GM23338 (cell line): ENCODE measurements around the gene COX17. TPM values are rescaled to one million over a fixed set of nuclear protein-coding genes. Genes with fewer than 3 reads are reported as not detected.

Experiments used
- ATAC-seq: fragments of 200-7000 bp; cut with Tn5 transposase; 3 replicates; pipeline ENCODE4 v1.9.1; 2020
- DNase-seq: peaks from one replicate; pipeline ENCODE4 v3.0.0-alpha.2; 2015; ENCODE audit warnings: low spot score
- H2AFZ ChIP-seq: fragments of 200-600 bp; sonication (generic); 2 replicates; pipeline ENCODE4 v1.8.0; 2016; ENCODE audit warnings: antibody characterized with exemption, mild to moderate bottlenecking, moderate library complexity
- H3F3A ChIP-seq: fragments of 200-600 bp; sonication (generic); replicated peaks from 2 replicates; pipeline ENCODE4 v1.8.0; 2017; ENCODE audit warnings: antibody characterized with exemption, mixed run types, low read depth
- H3K27ac ChIP-seq: fragments of 200-600 bp; sonication (generic); 2 replicates; pipeline ENCODE4 v1.6.1; 2016; ENCODE audit warnings: low read depth
- H3K27me3 ChIP-seq: fragments of 200-600 bp; sonication (generic); 2 replicates; pipeline ENCODE4 v1.8.0; 2016; ENCODE audit warnings: mild to moderate bottlenecking, mixed run types, moderate library complexity; ENCODE audit not compliant: insufficient read depth
- H3K36me3 ChIP-seq: fragments of 200-600 bp; sonication (generic); 2 replicates; pipeline ENCODE4 v1.8.0; 2016; ENCODE audit warnings: mild to moderate bottlenecking; ENCODE audit not compliant: insufficient read depth
- H3K4me1 ChIP-seq: fragments of 200-600 bp; sonication (generic); 2 replicates; pipeline ENCODE4 v1.8.0; 2016; ENCODE audit warnings: mild to moderate bottlenecking, moderate library complexity; ENCODE audit not compliant: insufficient read depth
- H3K4me2 ChIP-seq: fragments of 200-600 bp; sonication (generic); 2 replicates; pipeline ENCODE4 v1.7.1; 2017; ENCODE audit warnings: mixed run types
- H3K4me3 ChIP-seq: fragments of 200-600 bp; sonication (generic); 2 replicates; pipeline ENCODE4 v1.6.1; 2016; ENCODE audit warnings: mixed run types
- H3K79me2 ChIP-seq: fragments of 200-600 bp; sonication (generic); replicated peaks from 2 replicates; pipeline ENCODE4 v1.8.0; 2017; ENCODE audit warnings: mild to moderate bottlenecking; ENCODE audit not compliant: insufficient read depth
- H3K9me2 ChIP-seq: fragments of 200-600 bp; sonication (generic); 2 replicates; pipeline ENCODE4 v1.8.0; 2017; ENCODE audit not compliant: insufficient read depth
- H4K20me1 ChIP-seq: fragments of 200-600 bp; sonication (generic); replicated peaks from 2 replicates; pipeline ENCODE4 v1.8.0; 2017; ENCODE audit warnings: mild to moderate bottlenecking; ENCODE audit not compliant: insufficient read depth
- H3K27ac Mint-ChIP-seq: 2 replicates; pipeline ENCODE4 v1.8.0; 2020; ENCODE audit warnings: inconsistent platforms, mild to moderate bottlenecking, moderate library complexity, mixed read lengths
- H3K27me3 Mint-ChIP-seq: 3 replicates; pipeline ENCODE4 v1.8.0; 2022; ENCODE audit warnings: low read depth, mild to moderate bottlenecking, moderate library complexity, mixed read lengths, inconsistent platforms; ENCODE audit not compliant: insufficient read depth, poor library complexity
- H3K36me3 Mint-ChIP-seq: 3 replicates; pipeline ENCODE4 v1.8.0; 2021; ENCODE audit warnings: low read depth, mild to moderate bottlenecking, inconsistent platforms, moderate library complexity, mixed read lengths
- H3K4me1 Mint-ChIP-seq: 3 replicates; pipeline ENCODE4 v1.8.0; 2020; ENCODE audit warnings: mild to moderate bottlenecking, inconsistent platforms, mixed read lengths
- H3K4me3 Mint-ChIP-seq: 3 replicates; pipeline ENCODE4 v1.8.0; 2021; ENCODE audit warnings: moderate library complexity, mild to moderate bottlenecking, inconsistent platforms, mixed read lengths
- H3K9me3 Mint-ChIP-seq: 3 replicates; pipeline ENCODE4 v1.8.0; 2020; ENCODE audit warnings: moderate library complexity, mild to moderate bottlenecking, inconsistent platforms, mixed read lengths
- CREB1 ChIP-seq: fragments of 250-450 bp; sonication (Bioruptor Pico); IDR thresholded peaks from 2 replicates; pipeline ENCODE4 v1.5.0; 2020; ENCODE audit warnings: low read depth, mild to moderate bottlenecking, moderate library complexity
- CTCF ChIP-seq, 2 experiments: fragments of 200-600 bp in 1 of 2; sonication (generic) in 1 of 2; conservative IDR thresholded peaks; 2 replicates each; pipeline versions ENCODE4 v1.5.1 to v1.6.1; 2016 to 2017; ENCODE audit warnings: antibody characterized with exemption in 2 of 2, low read depth in 2 of 2, mild to moderate bottlenecking in 2 of 2, moderate library complexity in 1 of 2
- ETS1 ChIP-seq: IDR thresholded peaks from 2 replicates; pipeline ENCODE4 v1.6.1; 2016; ENCODE audit warnings: antibody characterized with exemption
- EZH2 ChIP-seq: fragments of 200-600 bp; sonication (generic); IDR thresholded peaks from one replicate; pipeline ENCODE4 v1.8.0; 2017; ENCODE audit warnings: antibody characterized with exemption, mild to moderate bottlenecking, low read depth; ENCODE audit not compliant: unreplicated experiment
- EZH2phosphoT487 ChIP-seq: fragments of 200-600 bp; sonication (generic); IDR thresholded peaks from one replicate; pipeline ENCODE4 v1.8.1; 2018; ENCODE audit warnings: antibody characterized with exemption; ENCODE audit not compliant: unreplicated experiment
- JUNB ChIP-seq: IDR thresholded peaks from one replicate; pipeline ENCODE4 v1.6.1; 2016; ENCODE audit warnings: antibody characterized with exemption; ENCODE audit not compliant: unreplicated experiment
- NANOG ChIP-seq: IDR thresholded peaks from 2 replicates; pipeline ENCODE4 v1.6.1; 2016; ENCODE audit warnings: antibody characterized with exemption, borderline replicate concordance
- POLR2AphosphoS5 ChIP-seq: IDR thresholded peaks from 2 replicates; pipeline ENCODE4 v1.6.1; 2016; ENCODE audit warnings: antibody characterized with exemption, low read depth
- STAT1 ChIP-seq: IDR thresholded peaks from one replicate; pipeline ENCODE4 v1.6.1; 2016; ENCODE audit warnings: antibody characterized with exemption; ENCODE audit not compliant: unreplicated experiment
- ZNF114 ChIP-seq: fragments of 250-450 bp; sonication (Bioruptor Pico); IDR thresholded peaks from 2 replicates; pipeline ENCODE4 v1.5.0; 2020; ENCODE audit warnings: mild to moderate bottlenecking, moderate library complexity
- ZNF331 ChIP-seq: fragments of 250-450 bp; sonication (Bioruptor Pico); IDR thresholded peaks from 2 replicates; pipeline ENCODE4 v1.5.0; 2020; ENCODE audit warnings: low read depth, mild to moderate bottlenecking, moderate library complexity
- polyA plus RNA-seq: library from polyadenylated mRNA; unstranded; fragments of >200 nt; fragmentation: Nextera tagmentation; extraction: Ambion mirVana; gene quantifications from 2 replicates; pipeline ENCODE4 v1.2.1, GENCODE V29; 2016
- total RNA-seq: library from RNA; depleted of rRNA; stranded (reverse); fragments of >200 nt; shearing (Covaris generic); gene quantifications from 2 replicates; pipeline ENCODE4 v1.2.3, GENCODE V29; 2014
- TF ChIP-seq, protein P1 (sequence below): IDR thresholded peaks from one replicate; pipeline ENCODE4 v1.6.1; 2018; ENCODE audit warnings: antibody characterized with exemption; ENCODE audit not compliant: unreplicated experiment

The COX17 gene
- total and polyA plus RNA-seq, 2 experiments from 2014 or later: 24.0 to 324 TPM

- H3K4me1 Mint-ChIP-seq: no peaks in the 10 kb centered on the region; the same call in 2 of the 3 replicates
- Histone ChIP-seq H3K79me2 (no peaks in the 10 kb centered on the region), H3K9me2 (no peaks in the 10 kb centered on the region), H3K27ac (no peak overlapping the region), H3K4me2 (no peak overlapping the region), H3K4me1 (no peaks in the 10 kb centered on the region), H3F3A (no peaks in the 10 kb centered on the region), H3K36me3 (no peaks in the 10 kb centered on the region), H3K4me3 (no peak overlapping the region), H2AFZ (no peak overlapping the region), H3K27me3 (no peaks in the 10 kb centered on the region), H4K20me1 (no peaks in the 10 kb centered on the region)
- H3K9me3 Mint-ChIP-seq: no peaks in the 10 kb centered on the region; the same call in 2 of the 3 replicates
- no peaks in the 10 kb centered on the region for H3K36me3 Mint-ChIP-seq
- ATAC-seq: no peak
- DNase-seq: no peak
- TF ChIP-seq ETS1: no peak
- no peak for TF ChIP-seq STAT1
- TF ChIP-seq ZNF114 (CRISPR knock-in tag): no peak
- TF ChIP-seq JUNB: no peak
- no peak for TF ChIP-seq NANOG
- no peak for TF ChIP-seq POLR2AphosphoS5
- no peak overlapping the region for H3K27ac Mint-ChIP-seq
- H3K27me3 Mint-ChIP-seq: no peaks in the 10 kb centered on the region
- no peak overlapping the region for H3K4me3 Mint-ChIP-seq
These were observed 37.9 kb upstream of the COX17 start for GRCh38 chr3:119715105-119715504.

DNA sequence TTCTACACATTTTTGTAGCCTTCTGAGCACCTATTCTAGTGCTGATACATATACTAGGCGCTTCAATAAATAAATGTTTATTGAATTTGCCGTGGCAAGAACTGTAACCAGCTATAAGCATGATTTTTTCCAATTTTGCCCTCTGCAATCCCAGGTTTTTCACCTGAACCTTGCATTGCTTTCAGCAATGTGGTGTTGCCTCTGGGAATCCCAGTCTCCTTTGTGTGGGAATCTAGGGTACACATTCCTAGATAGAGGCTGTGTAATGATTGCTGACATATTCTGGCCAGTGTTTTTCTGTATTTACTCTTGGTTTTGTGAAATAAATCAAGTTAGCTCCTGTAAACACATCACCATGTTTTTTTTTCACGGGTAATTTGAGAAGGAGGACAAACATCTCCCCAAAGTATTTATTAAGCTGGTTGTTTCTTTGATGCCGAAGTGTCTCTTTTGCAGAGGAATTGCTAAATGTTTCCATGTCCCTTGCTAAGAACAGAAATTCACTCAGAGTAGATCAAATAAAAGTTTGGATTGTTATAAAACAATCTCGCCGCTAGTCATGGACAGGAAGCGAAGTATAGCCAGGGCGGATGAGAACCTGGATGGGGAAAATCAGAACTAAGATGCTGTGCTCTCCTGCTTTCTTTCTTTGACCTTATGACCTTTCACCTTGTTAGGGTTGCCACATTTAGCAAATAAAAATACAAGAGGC is 26.8 kb upstream of the COX17 start:
- Histone ChIP-seq H3K4me1 (peaks cover 12% of the 10 kb centered on the region), H3K9me2 (no peaks in the 10 kb centered on the region), H3F3A (no peaks in the 10 kb centered on the region), H3K27me3 (peaks cover 15% of the 10 kb centered on the region), H3K79me2 (no peaks in the 10 kb centered on the region), H2AFZ (peak overlapping the region; percentile 99), H3K4me2 (peak overlapping the region; percentile 94), H4K20me1 (no peaks in the 10 kb centered on the region; the same call in 1 of the 2 replicates), H3K36me3 (no peaks in the 10 kb centered on the region), H3K27ac (no peak overlapping the region), H3K4me3 (peak overlapping the region; percentile 86)
- no peak for ATAC-seq
- Mint-ChIP-seq H3K36me3 (no peaks in the 10 kb centered on the region; the same call in 2 of the 3 replicates), H3K9me3 (peaks cover 4% of the 10 kb centered on the region; the same call in 2 of the 3 replicates), H3K4me3 (peak overlapping the region; percentile 80), H3K27ac (no peak overlapping the region), H3K27me3 (peaks cover 8% of the 10 kb centered on the region), H3K4me1 (peaks cover 14% of the 10 kb centered on the region)
- DNase-seq: no peak
- TF ChIP-seq ZNF331 (CRISPR knock-in tag) (no peak), CTCF (conservative IDR thresholded peaks at IDR 0.05; ENCODE audit: low read depth in 2 of 2) (no peak), EZH2 (no peak), ETS1 (no peak), ZNF114 (CRISPR knock-in tag) (no peak), EZH2phosphoT487 (no peak), STAT1 (no peak), CREB1 (CRISPR knock-in tag) (no peak), NANOG (no peak), POLR2AphosphoS5 (no peak)
- TF ChIP-seq, protein P1, sequence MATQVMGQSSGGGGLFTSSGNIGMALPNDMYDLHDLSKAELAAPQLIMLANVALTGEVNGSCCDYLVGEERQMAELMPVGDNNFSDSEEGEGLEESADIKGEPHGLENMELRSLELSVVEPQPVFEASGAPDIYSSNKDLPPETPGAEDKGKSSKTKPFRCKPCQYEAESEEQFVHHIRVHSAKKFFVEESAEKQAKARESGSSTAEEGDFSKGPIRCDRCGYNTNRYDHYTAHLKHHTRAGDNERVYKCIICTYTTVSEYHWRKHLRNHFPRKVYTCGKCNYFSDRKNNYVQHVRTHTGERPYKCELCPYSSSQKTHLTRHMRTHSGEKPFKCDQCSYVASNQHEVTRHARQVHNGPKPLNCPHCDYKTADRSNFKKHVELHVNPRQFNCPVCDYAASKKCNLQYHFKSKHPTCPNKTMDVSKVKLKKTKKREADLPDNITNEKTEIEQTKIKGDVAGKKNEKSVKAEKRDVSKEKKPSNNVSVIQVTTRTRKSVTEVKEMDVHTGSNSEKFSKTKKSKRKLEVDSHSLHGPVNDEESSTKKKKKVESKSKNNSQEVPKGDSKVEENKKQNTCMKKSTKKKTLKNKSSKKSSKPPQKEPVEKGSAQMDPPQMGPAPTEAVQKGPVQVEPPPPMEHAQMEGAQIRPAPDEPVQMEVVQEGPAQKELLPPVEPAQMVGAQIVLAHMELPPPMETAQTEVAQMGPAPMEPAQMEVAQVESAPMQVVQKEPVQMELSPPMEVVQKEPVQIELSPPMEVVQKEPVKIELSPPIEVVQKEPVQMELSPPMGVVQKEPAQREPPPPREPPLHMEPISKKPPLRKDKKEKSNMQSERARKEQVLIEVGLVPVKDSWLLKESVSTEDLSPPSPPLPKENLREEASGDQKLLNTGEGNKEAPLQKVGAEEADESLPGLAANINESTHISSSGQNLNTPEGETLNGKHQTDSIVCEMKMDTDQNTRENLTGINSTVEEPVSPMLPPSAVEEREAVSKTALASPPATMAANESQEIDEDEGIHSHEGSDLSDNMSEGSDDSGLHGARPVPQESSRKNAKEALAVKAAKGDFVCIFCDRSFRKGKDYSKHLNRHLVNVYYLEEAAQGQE: no peak
